Epithelial cell of proximal tubule (primary cell): ENCODE data around the gene EPHA4. TPM values are rescaled to one million over a fixed set of nuclear protein-coding genes. Genes with fewer than 3 reads are reported as not detected.

ENCODE experiments used
- DNase-seq: peaks from one replicate; pipeline ENCODE4 v3.0.0-alpha.2; 2011; ENCODE audit warnings: low read depth
- H3K4me3 ChIP-seq: 2 replicates; pipeline ENCODE4 v1.5.1; 2011; ENCODE audit warnings: low read depth, mild to moderate bottlenecking, low read length
- CTCF ChIP-seq: conservative IDR thresholded peaks from 2 replicates; pipeline ENCODE4 v1.5.1; 2012; ENCODE audit warnings: low read depth, mild to moderate bottlenecking, low read length
- total RNA-seq: library from RNA; depleted of rRNA; stranded (reverse); fragments of >200 nt; gene quantifications from 2 replicates; pipeline ENCODE4 v1.2.3, GENCODE V29; 2015

The EPHA4 gene
- total RNA-seq, 1 donor from 2014 or later = 13.3 TPM

- no peak for DNase-seq
- no peak for TF ChIP-seq CTCF
- no peak overlapping the region for H3K4me3 ChIP-seq
Observed at GRCh38 chr2:221559991-221560390, 12.1 kb downstream of the EPHA4 start.

- no peak for DNase-seq
- no peak overlapping the region for H3K4me3 ChIP-seq
- no peak for TF ChIP-seq CTCF
Observed at GRCh38 chr2:221558107-221558506, 14.0 kb downstream of the EPHA4 start.

- H3K4me3 ChIP-seq = no peak overlapping the region
- TF ChIP-seq CTCF = no peak
- no peak for DNase-seq
Observed at GRCh38 chr2:221555494-221555846, 16.6 kb downstream of the EPHA4 start.

- no peak for DNase-seq
- no peak for TF ChIP-seq CTCF
- no peak overlapping the region for H3K4me3 ChIP-seq
Observed at GRCh38 chr2:221554769-221555493, 17.2 kb downstream of the EPHA4 start.

GRCh38 chr2:221553333-221553732, 18.8 kb downstream of the EPHA4 start:
- TF ChIP-seq CTCF = no peak
- DNase-seq = no peak
- no peak overlapping the region for H3K4me3 ChIP-seq

- no peak for DNase-seq
- no peak for TF ChIP-seq CTCF
- peak overlapping the region; percentile 6 for H3K4me3 ChIP-seq
Observed at GRCh38 chr2:221552291-221552690, 19.8 kb downstream of the EPHA4 start.

- TF ChIP-seq CTCF = no peak
- H3K4me3 ChIP-seq = no peak overlapping the region
- no peak for DNase-seq
Observed at GRCh38 chr2:221551864-221552263, 20.2 kb downstream of the EPHA4 start.
